Hypothalamus (tissue), 51 donors: ENCODE measurements around the gene ITFG2.

Experiments used
- DNase-seq, 51 donors: peaks; one replicate each; lab custom pipeline; 2025; lab: John Stamatoyannopoulos, UW

ITFG2 gene

DNA sequence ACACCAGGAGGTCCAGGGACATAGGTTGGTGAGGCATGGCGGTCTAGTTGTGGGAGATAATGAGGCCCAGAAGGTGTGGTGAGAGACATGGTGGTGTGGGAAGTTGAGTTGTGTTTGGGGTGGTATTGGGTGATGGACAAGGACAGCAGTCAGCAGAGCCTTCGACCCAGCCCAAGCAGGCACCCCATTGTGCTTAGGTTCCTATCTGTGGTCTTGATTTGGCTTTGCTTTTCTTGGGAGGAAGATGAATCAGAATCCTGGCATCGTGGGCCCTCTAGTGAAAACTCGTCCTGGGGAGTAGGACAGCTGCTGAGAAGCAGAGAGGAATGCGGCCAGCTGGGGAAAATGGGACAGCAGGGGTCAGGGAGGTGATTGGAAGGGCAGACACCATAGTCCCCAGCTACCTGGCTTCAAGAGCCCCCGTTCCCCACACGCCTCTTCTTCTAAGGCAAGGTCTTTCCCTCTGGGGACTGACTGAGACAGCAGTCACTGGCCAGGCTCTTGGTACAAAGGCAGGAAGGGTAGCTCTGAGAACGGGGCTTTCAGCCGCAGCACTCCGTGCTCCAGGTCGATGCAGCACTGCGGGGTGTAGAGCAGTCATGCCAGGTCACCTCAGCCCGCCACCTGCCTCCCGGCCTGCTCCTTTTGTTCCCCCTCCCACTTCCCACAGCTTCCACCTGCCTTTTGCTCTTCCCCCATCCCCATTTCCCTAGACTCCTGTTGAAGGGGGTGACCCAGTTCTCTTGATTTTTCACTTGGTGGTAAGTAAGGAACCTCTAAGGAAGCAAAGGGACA is 14.4 kb downstream of the ITFG2 start:
- no peak for DNase-seq

DNA sequence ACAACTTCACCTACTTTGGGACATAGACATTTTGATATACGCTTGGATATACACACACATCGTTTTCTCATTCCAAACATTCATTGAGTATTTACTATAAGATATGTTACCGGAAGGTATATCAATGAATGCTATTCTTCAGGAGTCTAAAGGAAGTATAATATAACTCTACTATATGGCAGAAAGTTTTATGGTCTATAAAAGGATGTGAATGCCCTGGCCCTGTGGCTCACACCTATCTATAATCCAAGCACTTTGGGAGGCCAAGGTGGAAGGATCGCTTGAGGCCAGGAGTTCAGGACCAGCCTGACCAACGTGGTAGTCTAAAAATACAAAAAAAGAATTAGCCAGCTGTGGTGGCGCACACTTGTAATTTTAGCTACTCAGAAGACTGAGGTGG is 16.8 kb downstream of the ITFG2 start:
- no peak for DNase-seq

DNA sequence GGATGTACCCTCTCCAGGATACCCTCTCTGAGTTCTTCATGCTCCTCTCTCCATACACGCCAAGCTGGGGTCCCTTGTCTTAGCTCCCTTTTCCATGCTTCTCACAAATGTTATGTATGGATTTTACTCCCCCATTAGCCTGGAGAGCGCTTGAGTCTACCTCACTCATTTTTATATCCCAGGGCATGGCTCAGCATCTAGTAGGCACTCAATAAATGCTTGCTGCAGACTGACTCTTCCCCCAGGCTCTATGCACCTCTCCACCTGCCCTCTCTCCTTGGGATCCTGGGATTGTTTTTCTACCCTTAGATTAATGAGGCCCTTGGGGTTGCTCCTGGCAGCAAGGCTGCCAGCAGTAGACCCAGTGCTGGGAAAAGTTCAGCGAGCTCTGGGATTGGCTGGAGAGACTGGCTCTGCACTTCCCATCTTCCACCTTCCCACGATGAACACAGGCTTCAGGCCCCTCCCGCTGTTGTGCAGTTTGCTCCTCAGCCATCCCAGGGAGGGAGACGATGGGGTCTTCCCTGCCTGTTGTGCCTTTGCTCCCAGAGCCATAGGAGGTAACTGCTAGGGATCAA is 20.2 kb downstream of the ITFG2 start:
- no peak for DNase-seq

DNA sequence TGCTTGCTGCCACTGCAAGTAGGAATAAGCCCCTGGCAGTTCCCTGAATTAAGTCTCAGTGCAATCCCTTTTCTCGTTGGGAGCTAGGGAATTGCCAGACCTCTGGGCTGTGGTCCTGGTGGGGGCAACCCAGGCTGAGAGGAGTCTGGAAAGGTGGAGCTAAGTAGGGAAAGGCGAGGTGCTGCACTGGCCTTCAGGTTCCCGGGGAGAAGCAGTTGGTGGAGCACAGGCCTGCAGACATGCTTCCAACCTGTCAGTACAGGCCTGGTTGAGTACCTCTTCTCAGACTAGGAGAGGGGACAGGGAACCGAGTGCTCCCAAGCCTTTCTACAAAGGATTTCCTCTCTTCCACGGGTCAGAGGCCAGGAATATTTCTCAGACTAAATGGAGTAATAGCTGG is 20.9 kb downstream of the ITFG2 start:
- DNase-seq = no peak

DNA sequence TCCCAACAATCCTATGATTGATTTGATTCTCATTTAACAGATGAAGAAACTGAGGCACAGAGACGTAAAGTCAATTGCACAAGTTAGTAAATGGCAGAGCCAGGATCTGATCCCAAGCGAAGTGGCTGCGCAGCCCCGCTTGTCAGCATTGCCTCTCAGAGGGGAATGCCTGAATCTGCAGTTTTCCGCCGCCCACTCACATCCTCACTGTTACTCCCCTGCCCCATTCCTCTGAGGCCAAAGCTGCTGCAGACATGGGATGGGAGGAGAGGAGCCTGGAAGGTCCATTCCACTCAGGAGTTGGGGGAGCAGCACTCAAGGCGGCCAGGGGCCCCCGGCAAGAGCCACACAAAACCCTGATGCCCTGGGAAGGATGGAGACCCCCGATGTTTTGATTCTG is 21.3 kb downstream of the ITFG2 start:
- DNase-seq = no peak

DNA sequence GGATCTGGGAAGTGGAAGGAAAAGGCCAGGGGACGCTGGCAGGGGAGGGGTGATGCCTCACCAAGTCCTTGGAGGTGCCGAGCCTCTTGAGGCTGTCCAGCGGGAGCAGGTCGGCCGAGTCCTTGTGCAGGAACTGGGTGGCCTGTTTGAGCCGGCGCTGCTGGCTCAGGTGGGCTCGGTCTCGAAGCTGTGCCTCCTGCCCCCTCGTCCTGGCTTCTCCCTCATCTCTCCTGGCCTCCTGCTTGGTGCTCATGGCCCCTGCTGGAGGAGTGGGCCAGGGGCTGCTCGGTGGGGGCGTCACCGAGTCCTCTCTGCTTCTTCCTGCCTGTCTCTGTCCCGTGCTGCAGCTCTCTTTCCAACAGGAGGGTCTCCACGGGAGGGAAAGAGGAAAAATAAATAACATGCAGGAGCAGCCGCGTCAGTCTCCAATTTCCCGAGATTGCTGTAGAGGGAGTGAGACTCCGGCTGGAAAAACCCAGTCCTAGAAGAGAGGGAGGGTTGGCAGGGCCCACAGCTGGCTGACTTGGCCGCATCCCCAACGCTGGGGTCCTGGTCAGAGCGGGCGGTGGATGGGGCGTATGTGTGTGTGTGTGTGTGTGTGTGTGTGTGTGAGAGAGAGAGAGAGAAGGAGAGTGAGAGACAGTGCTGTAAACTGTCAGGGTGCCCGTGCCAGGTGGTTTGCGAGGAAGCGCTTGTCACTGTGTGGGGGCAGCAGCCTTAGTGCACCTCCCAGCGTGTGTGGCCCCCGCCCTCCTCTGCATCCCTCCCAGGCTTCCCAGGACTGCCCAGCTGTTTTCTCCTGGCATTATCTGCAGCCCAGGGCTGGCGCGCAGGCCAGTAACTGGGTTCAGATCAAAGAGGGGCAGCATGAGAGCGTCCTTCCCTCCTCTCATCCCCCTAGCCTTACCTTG is 22.4 kb downstream of the ITFG2 start, which contains the start of gene NRIP2:
NRIP2 (minus strand) TSS at position 455 of the 911 bp plus-strand sequence; CDS start at position 403, 52 bp downstream.
- DNase-seq = peak in 45 of 51 donors; percentile 13 to 85 (median 48)

DNA sequence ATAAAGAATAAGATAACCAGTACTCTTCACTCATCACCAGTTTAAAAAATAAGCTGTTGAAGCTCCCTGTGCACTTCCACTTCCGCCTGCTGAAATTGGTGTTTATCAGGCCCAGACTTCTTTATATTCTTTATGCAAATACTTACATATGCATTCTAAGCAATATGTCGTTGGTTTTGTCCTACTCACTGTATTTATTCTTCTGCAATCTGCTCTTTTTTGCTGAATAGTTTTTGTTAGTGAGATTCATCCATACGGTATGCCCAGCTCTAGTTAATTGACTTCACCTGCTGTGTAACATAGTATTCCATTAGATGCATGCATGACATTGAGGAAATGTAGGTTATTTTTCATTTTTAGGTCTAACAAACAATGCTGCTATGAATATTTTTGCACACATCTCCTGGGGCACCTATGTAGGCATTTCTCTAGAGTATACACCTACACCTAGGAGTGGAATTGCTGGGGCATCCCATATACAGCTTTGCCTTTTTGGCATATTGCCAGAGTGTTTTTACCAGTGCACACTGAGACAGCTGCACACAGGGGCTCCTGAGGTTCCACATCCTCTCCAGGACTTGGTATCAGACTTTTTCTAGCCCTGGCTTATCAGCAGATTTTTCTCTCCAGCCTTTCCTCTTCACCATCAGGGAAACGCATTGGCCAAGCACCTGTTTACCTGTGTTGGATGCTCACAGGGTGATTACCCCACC is 23.4 kb downstream of the ITFG2 start:
- no peak for DNase-seq

DNA sequence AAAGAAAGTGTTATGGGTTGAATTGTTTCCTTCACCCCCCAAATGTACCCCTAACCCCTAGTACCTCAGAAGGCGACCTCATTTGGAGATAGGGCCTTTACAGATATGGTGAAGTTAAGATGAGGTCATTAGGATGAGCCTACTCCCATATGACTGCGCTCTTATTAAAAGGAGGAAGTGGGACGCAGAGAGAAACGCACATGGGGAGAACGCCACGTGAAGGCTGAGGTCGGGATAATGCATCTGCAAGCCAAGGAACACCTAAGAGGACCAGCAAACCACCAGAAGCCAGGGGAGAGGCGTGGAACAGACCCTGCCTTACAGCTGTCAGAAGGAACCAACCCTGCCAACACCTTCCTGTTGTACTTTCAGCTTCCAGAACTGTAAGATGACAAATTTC is 24.1 kb downstream of the ITFG2 start:
- DNase-seq = no peak

DNA sequence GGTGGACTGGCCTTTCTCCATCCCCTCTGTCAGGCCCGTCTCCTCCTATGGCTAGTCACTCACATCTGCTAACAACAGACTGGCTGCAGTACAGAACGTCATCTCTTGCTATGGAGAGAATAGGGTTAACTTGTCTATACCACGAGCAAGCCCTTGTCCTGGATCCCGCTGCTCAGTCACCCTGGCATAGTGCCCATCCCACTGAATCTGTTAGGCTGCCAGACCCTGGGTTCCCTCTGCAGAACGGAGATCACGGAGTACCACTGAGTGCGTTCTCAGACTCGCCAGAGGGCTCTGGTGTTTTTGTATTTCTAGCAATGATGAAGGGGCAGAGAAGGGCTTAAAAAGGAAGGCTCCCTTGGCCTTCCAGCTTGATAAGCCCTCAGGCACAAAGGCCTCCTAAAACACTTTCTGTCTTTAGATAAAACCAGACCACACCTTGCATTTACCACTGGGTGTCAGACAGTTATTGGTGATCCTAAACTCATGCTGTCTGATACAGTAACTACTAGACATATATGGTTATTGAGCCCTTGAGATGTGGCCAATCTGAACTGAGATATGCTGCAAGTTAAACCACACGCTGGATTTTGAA is 28.7 kb downstream of the ITFG2 start:
- DNase-seq = peak in 2 of 51 donors; percentile 6 to 14

DNA sequence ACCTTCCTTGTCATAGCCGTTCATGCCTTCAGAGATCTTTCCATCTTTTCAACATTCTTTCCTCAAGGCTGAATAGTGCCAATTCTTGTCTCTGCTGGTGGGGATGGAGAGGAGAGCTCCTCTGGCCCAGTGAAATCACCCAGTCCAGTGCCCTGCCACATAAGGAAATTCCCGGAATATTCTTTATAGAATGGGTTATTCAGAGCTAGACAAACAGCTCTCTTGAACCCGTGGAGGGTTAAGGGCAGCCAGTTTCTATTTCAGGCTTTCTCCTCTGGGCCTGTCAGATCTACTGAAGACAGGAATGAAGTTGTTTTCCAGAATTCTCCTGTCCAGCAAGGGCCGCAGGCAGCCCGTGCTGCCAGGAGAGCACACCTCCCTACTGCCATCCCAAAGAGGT is 30.5 kb downstream of the ITFG2 start:
- DNase-seq = no peak

DNA sequence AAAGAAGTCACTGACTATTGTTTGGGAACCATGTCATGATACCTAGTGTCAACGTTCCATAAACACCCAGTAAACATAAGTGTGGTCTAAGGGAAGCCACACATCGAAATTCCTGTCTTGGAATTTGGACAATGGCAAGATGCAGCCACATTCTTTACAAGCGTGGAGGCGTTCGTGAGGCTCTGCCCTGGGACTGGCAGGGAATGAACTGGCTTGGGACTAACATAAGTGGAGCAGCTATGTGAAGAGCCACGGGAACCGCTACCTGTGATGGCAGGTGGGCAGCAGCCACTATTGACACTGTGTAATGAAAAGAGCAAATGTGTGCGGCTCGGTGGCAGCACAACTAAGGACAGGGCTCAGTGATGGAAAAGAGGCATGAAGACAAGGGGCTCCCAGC is 32.3 kb downstream of the ITFG2 start:
- no peak for DNase-seq

DNA sequence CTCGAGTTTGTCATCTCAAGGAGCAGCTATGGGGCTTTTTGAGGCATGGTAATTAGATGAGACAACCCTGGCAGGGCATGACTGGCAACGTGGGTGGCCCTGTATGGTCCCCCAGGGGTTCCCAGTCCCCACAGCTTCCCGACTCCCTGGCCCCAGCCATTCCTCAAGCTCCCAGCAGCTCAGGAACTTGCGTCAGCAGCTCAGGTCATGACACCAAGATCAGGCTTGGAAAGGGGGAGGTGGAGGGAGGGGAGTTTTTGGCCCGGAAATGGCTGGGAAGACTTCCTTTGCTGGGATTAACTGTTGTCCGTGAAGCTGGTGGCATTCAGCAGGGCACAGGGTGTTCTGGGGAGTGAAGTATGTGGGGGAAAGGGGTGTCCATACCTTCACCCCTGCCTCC is 32.8 kb downstream of the ITFG2 start:
- no peak for DNase-seq

DNA sequence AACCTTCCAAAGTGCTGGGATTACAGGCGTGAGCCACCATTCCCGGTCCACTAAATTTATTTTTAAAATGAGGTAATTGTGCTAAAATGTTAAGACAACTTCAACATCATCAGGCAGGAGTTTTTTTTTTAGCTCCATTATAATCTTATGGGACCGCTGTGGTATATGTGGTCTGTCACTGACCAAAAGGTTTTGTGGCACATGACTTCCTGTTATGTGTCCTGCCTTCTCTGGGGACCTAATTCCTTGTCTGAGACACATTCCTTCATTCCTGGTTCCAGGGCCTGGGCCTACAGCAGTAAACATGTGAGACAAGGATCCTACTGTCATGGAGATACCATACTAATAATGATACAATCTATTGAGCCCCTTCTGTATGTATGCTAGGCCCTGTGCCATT is 39.5 kb downstream of the ITFG2 start:
- DNase-seq = no peak

DNA sequence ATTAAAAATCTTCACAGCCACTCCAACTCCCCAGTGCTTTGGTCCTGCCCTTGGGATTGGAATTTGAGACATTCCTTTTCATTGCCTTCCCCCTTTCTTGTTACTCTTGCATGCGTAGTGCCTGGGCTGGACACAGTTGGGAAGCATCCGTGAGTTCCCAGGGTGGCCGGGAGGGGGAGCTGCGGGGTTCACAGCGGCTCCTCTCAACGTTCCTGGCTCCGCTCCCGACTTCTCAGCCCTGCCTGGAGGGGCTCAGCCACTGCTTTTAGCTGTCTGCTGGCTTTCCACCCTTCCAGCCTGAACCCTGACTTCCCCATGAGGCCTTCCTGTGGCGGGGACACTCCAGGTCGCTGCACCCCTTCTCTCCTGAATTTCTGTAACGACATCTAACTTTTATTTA is 41.2 kb downstream of the ITFG2 start:
- DNase-seq = peak in 48 of 51 donors; percentile 8 to 85 (median 58)

DNA sequence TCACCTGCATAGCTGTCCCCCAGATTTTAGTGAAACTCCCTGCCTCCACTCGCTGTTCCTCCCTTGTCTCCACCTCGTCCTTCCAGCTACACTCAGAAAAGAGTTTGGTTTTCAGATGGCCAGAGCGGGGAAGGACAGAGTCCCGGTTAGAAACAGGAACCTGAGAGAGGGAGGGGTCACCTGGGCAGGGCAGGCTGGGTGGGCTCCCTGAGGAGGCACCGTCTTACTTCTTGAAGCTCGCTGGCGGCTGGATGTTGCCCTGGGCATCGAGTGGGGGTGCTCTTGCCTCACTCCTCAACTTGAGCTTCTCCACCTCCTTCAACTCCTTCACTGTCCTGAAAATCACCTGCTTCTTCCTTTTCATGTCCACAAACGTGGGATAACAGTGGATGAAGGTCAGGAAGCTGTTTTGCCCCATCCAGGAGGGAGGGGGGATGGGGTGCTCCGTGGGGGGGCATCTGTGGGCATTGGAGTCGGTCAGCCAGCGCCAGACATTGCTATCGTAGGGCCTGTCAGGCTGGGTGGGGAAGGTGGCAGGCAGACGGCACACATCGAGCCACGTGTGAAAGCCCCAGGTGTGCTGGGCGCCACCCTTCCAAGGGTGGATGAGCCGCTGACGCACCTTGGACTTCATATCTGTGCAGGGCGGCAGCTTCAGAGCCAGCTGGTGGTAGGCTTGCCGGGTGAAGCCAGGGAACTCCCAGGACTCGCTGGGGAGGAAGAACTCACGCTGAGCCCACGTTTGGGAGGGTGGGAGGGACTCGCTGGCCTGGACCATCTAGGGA is 42.4 kb downstream of the ITFG2 start:
- no peak for DNase-seq

DNA sequence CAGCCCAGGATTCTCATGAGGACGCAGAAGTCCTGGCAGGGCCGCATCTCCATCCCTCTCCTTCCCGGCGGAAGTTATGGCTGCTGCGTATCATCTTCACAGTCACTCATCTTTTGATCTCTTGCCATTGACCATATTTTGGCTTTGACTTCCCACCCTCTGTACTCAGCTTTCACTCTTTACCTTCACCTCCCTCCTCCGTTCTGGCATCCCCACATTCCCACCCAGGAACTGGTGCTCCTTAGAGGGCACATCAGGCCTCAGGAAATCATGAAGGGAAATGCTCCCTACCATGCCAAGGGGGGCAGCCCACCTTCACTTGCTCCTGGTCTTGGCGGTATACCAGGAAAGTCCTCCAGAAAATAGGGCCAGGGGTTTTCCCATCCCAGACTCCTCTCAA is 43.1 kb downstream of the ITFG2 start:
- DNase-seq = no peak

DNA sequence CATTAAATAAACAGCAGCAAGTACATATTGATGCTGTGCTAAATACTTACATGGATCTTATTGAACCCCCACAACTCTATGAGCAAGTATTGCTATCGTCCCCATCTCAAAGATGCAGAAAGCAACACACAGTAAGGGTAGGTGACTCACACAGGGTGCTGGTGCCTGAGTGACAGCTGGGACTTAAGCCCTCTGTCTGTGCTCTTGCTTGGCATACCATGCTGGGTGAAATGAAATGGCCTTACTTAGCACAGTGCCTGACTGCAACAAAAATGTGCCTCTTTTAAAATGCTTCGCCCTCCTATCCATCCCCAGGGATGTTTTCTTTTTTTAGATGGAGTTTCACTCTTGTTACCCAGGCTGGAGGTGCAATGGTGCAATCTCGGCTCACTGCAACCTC is 43.6 kb downstream of the ITFG2 start:
- no peak for DNase-seq

DNA sequence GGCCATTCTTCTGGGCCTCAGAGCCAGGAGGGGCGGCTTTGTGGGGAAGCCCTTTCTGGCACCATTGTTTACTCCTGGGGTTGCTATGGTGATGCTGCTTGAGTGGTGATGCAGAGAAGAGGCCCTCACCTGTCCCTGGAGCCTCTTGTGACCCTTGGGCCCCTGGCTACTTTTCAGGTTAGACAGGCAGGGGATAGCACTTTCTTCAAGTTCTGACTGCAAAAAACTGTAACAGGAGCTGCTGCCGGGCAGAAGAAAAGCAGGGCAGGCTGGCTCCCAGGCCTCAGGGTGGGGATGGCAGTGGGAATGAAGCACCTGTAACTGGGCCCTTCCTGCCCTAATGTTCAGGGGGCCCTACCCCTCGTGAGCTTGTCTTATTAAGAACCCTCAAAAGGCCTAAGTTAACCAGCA is 44.6 kb downstream of the ITFG2 start, which contains the start of gene TEX52:
TEX52 (minus strand) TSS at position 19 of the 411 bp plus-strand sequence; CDS start at position 6, 13 bp downstream.
- DNase-seq = no peak

DNA sequence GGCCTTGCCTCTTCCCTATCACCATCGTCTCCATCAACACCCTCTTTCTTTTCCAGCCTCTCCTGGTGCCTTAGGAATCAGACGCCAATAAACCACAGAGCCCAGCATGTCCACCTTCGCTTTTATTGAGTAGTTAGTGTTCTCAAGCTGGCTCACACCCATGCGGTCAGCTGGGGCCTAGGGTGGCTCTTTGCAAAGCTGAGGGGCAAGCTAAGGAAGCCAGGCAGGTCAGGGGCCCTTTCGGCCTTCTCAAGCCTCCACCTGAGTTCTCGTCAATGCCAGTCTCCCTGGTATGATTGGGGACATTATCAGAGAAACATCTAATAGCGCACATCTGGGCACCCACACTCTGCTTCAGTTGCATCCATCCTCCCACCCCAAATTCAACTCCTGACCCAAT is 45.1 kb downstream of the ITFG2 start:
- DNase-seq = no peak
